ENCODE results near the gene CNNM4.
"Not testable (repeated sequence)": the region's sequence is repeated elsewhere in the genome, so short reads cannot be mapped to it uniquely, and the experiment has no call there.

Gene CNNM4

DNA sequence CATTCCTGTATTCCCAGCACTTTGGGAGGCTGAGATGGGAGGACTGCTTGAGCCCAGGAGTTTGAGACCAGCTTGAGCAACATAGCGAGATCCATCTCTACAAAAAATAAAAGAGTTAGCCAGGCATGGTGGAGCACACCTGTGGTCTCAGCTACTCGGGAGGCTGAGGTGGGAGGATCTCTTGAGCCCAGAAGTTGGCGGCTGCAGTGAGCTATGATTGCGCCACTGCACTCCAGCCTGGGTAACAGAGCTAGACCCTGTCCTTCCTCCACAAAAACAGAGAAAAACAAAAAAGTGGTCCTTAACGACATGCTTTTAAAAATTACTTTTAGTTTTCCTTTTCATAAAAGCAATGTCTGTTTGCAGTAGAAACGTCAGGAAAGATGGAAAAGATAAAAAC, 35.8 kb downstream of the CNNM4 start:
- not testable (repeated sequence) for DNase-seq

DNA sequence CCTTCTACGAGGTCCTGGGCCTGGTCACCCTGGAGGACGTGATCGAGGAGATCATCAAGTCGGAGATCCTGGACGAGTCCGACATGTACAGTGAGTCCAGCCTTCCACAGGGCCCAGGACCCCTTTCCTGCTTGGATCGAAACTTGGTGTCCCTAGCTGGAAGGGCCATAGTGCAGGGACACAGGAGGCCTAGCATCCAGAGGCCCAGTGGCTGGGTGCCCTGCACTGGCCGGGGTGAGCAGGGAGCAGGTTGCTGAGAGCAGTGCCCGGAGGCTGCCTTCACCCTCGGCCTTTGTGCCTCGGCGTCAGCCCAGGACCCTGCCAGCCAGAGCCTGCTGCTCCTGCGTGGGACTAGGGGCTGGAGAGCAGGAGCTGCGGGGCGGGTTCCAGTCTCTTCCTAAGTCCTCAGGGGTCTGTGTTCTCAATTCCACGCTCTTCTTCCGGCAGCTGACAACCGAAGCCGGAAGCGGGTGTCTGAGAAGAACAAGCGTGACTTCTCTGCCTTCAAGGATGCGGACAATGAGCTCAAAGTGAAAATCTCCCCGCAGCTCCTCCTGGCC, 36.4 kb downstream of the CNNM4 start:
- no peak for DNase-seq

DNA sequence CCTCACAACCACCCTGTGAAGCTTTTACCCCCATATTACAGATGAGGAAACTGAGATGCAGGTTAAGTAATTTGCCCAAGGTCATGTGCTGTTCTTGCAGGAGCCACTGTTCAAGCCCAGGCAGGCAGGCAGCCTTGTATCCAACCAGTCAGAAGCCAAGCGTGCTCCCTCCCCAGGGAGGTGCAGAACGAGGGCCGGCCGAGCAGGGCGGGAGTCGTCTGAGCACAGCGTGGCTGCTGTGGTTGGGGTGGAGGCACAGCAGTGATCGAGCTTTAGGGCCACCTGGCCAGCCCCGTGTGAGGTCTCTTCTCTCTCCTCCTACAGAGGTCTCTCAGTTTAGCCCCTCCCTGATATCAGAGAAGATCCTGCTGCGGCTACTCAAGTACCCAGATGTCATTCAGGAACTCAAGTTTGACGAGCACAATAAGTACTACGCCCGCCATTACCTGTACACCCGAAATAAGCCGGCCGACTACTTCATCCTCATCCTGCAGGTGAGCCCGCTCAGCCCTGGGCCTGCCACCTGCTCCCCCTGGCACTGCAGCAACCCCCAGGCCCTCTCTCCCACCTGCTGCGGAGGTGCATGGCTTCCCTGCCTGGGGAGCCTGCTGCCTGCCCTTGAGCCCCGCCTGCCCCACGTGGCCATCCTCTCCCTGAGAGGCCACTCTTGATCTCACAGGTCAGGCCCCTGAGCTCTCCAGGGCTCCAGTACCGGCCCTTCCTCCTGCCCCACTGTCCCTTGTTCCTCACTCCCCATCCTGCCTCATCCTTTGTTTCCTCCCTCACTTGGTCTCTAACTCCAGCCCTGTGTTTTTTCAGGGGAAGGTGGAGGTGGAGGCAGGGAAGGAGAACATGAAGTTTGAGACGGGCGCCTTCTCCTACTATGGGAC, 38.3 kb downstream of the CNNM4 start:
- DNase-seq, result no peak

DNA sequence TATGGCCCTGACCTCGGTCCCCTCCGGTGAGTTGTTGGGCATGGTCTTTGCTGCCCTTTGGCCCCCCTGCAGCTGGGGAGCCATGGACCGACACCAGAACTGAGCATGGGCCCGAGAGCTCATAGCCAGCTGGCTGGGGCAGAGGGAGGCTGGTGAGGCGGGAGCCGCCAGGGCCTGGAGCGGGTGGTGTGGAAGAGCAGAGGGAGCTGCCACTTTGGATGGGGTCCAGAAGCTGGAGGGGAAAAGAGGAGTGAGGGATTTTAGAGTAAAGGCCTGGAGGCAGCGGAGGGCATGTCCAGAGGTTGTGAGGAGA, 38.9 kb downstream of the CNNM4 start:
- DNase-seq, result no peak

DNA sequence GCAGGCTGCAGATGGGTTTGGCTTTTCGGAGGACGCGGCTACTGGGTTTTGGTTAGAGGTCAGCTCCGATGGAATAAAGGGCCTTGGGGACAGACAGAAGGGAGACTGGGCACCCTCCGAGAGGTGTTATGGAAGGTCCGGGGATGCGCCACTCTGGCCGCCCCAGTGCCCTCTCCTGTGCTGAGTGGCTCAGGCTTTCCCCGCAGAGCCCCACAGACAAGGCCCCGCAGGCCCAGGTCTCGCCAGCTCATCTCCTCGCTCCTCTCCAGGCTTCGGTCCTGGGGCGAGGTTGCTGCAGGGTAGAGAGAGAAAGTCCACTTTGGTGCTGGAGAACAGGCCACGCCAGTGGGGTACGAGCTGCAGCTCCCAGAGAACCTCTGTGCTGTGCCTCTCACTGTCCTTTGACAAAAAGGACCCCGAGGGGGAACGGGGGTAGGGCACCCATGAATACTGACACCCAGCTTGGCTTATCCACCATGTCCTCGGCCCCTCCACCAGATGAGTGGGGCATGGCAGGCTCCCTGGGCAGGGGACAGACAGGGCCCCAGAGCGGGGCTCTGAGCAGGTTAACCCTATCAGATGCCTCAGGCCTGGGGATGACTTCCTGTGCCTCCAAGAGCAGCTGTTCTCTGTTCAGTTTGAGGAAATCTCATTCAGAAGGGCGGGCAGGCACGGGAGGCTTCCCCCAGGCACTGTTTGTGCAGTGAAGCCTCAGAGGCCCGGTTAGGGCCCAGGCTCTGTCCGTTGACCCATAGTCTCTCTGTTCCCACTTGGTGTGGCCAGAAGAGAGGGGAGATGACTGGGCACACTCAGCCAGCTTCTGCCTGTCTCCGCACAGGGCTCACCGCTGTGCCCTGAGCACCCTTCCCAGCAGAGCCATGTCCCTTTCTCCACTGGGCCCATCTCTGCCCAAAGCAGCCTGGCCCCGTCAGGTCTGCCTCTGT, 39.6 kb downstream of the CNNM4 start:
- DNase-seq, result no peak

DNA sequence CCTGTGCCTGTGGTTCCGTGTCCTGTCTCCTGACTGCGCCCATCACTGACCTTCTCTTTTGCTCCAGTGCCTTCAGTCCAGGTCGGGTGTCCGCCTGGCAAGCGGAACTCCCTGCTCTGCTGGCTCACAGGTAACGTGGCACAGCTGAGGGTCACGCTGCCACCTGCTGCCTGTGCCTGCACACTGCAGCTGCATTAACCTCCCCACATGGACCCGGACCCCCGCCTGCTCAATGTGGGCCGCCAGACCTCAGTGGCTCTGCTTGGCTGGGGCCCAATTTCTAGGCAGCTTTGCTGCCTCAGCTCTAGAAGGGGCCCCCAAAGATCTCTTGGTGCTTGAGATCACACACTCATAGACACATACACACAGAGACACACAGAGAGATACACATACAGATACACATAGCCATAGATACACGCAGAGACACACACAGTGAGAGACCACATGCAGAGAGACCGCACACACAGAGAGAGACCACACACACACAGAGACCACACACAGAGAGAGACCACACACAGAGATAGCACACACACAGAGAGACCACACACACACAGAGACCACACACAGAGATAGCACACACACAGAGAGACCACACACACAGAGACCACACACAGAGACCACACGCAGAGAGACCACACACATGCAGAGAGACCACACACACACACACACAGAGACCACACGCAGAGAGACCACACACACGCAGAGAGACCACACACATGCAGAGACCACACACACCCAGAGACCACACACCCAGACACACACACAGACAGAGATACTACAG, 40.5 kb downstream of the CNNM4 start:
- DNase-seq, result peak; percentile 76

DNA sequence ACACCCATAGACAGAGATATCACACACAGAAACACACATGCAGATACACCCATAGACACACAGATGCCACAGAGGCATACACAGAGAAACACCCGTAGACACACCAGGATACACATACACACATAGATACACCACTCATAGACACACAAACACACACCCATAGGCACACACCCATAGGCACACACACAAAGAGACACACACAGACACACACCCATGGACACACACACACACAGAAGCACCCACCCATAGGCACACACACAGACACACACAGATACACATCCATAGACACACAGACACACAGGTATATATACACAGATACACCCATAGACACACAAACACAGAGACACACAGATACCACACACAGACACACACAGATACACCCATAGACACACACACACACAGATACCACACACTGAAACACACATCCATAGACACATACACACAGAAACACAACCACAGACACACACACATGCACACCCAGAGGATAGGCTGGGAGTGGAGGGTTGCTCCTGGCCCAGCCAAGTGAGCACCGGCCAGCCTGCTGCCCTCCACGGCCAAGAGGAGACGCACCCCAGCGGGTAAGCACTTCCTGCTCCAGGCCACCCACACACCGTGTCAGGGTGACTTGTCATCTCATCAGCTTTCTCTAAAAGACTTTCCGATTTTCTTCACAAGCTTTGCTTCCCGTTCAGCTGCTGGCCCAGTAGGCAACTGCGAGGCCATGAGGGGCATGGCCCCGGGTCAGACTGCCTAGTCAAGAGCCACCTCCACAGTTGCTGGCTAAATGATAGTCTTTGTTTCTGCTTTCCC, 41.3 kb downstream of the CNNM4 start:
- DNase-seq, result peak; percentile 57

DNA sequence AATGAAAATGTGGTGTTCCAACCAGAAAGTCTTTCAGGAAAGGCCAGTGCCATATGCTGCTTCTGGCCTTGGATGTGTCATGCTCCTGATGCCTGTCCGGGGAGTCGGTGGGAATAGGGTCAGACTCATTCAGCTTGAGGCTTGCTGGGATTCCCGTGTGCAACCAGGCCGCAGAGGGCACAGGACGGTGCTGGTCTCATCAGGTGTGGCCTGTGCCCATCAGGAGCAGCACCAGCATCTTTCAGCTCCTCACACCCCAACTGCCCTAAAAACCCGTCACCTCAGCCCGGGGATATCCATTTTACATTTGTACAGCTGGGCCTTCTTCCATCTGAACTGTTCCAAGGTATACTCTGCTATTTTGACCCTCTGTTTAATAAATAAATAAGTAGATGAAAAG, 42.0 kb downstream of the CNNM4 start:
- no peak for DNase-seq

DNA sequence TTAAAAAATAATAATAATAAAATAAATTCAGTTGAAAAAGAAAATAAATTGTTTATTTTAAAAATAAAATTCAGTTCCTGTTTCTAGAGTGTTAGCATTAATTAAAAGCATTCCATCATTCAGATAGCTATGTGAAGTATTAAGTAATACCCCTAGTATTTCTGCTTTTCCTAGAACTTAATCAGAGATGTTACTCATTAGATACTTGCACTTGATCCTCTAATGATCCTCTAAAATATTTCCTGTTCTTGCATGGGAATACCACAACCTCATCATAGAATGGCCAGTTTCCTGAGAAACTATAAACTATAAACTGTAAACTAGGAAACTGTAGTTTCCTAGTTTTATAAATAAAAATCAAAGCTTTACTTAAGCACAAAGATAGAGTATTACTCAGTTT, 44.3 kb downstream of the CNNM4 start:
- no peak for DNase-seq

DNA sequence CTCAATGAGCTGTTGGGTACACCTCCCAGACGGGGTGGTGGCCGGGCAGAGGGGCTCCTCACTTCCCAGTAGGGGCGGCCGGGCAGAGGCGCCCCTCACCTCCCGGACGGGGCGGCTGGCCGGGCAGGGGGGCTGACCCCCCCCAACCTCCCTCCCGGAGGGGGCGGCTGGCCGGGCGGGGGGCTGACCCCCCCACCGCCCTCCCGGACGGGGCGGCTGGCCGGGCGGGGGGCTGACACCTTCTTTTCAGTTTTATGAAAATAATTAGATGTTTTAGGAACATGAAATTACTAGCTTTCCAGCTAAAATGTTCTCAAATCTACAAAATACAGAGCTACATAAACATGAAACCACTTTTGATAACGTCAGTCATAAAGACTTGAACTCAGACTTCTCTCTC, 45.2 kb downstream of the CNNM4 start:
- not testable (repeated sequence) for DNase-seq

DNA sequence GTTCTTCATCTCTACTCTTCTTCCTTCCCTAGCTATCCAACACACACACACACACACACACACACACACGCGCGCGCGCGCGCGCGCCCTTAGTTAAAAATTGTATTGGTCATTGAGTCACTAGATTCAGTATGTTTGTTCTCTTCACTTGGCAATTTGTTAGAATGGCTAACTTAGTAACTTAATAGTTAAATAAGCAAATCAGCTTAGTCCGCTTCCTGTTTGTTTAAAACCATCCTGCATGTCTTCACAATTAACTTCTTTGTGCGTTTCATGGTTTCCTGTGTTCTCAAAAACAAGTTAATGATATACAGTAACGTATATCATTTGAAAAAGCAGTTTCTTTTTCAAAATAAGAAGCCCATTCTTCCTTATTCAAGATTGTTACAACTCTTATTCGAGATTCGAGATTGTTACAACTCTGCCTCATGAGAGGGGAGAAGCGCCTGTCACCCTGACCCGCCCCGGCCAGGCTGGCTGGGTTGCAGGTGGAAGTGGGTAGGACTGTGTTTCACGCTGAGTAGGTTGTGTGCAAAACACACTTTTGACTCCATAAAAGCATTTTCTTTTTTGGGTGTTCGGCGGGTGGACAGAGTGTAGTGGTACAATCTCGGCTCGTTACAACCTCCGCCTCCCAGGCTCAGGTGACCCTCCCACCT, 45.9 kb downstream of the CNNM4 start:
- peak; percentile 14 for DNase-seq

DNA sequence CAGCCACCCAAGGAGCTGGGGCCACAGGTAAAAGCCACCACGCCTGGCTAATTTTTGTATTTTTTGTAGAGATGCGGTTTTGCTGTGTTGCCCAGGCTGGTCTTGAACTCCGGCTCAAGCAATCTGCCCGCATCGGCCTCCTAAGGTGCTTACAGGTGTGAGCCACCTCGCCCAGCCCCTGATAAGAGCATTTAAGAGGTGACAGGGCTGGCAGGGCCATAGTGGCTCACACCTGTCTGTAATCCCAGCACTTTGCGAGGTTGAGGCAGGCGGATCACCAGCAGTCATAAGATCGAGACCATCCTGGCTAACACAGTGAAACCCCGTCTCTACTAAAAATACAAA, 46.4 kb downstream of the CNNM4 start:
- no peak for DNase-seq

DNA sequence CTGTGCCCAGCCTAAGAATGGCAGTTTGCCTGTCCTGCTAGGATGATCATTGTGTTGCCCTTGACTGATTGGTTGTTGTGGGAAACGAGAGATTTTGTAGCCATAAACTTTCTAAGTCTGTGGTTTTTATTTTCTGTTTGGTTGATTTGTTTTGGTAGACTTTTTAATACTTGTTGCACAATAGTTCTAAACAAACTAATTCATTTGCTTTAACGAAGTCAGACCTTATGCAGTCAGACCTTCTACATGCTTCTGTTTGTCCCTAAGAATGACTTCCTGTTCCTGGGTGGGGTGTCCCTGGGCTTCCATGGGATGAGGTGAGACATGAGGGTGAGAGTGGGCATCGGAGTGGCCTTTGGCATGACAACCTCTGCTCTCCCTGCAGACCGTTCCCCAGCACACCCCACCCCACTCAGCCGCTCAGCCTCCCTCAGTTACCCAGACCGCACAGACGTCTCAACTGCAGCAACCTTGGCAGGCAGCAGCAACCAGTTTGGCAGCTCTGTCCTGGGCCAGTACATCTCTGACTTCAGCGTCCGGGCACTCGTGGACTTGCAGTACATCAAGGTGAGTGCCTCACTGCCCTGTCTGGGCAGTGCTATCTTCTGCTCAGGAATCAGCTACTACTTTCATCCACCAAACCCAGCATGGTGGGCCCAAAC, 47.6 kb downstream of the CNNM4 start:
- DNase-seq, result no peak

DNA sequence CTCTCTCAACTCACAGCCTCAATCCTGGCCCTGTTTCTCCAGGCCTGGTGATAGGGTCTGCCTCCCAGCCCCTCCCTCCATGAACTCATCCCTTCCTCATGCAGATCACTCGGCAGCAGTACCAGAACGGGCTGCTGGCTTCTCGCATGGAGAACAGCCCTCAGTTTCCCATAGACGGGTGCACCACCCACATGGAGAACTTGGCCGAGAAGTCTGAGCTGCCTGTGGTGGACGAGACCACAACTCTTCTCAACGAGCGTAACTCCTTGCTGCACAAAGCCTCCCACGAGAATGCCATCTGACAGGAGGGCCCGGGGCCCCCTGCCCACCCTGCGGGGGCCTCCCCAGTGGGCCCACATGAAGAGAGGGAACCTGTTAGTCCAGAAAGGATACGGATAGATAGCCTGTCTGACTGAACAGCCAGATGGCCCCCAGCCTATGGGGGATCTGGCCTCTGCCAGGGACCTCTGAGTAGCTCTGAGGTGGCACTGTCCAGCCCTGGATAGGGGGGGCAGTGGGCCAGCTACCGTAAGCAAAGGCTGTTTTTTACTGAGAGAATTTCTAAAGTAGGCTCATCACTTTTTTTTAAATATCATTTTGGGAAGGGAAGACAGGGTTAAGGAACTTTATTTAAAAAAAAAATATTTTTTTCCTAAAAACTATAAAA, 48.6 kb downstream of the CNNM4 start:
- no peak for DNase-seq

DNA sequence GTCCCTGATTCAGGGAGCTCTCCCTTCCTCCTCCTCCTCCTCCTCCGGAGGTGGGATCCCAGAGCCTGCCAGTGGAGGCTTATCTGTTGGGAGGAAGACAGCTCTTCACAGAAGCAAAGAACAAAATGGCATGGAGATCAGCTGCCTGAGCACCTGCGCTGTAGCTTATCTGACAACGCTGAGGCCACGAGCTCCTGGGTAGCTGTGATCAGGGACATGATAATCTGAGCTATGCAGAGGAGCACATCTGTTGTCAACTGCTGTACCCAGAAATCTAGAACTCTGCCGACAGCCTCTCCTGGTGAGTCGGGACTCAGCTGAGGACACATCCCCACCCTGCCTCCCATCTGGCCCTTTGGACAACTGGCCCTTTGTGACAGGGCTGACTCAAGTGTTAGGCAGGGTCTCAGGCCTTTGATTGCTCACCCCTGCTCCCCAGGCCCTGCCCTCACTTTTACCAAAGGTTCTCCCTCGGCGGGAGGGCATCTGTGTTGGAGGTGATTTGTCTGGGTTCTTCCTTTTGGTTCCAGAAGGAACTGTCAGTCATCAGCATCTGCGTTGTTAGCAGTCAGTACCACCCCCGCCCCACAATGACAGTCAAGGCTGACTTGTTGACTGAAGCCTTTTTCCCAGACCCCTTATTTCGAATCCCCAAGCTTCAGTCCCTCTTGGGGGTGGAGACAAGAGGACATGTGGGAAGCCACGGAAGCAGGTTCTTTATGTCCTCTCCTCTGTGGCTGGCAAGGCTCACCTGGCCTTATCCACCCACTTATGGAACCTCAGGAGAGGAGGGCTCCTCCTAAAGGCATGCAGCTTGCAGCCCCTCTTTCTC, 49.5 kb downstream of the CNNM4 start:
- DNase-seq, result no peak

DNA sequence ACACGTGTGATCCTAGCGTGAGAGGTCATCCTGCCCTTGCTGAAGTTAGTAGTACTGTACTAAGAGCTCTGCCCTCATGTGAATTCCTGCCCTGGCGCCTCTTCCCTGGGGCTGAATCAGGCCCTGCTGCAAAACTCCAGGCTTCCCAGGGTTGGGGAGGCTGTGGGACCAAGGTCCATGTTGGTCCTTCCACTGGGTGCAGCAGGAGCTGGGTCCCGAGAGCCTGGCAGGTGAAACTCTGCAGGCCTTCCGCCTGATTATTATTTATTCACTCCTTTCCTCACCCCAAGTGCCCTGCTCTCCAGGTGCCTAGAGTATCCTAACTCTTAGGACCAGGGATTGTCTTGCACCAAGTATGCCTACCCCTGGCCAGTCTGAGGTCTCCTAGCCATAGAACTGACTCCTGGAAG, 50.1 kb downstream of the CNNM4 start:
- DNase-seq, result no peak

DNA sequence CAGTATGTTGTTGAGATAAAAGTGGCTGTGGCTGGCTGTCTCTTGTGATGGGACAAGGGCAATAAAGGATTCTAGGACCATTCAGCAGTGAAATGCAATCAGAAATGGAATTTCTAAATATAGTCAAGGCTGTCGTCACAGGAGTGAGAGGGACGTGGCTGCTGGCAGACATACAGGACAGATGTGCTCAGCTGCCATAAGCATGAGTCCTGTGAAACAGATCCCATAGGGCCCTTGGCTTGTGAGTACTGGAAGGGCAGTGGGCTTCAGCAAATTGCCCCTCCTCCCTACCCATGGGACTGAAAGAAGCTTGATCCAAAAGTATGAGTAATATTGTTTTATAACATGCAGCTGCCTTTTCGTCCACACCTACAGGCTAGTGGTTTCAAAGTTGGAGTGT, 51.2 kb downstream of the CNNM4 start:
- DNase-seq, result no peak

DNA sequence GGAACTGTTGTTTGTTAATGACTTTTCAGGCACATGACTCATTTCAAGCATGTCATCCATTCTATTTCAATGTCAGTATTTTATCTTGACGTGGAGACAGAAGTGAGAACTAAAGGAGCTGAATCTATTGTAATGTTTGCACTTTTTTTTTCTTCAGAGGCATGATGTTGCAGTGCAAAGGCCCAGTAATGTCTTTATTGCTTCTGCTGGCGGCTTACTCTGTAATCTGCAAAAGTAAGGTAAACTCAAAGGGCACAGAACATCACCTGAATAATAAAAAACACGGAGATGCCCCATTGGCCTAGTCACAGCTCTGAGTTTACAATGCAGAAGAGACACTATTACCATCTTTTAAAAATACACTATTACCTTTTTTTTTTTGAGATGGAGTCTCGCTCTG, 53.0 kb downstream of the CNNM4 start:
- no peak for DNase-seq

DNA sequence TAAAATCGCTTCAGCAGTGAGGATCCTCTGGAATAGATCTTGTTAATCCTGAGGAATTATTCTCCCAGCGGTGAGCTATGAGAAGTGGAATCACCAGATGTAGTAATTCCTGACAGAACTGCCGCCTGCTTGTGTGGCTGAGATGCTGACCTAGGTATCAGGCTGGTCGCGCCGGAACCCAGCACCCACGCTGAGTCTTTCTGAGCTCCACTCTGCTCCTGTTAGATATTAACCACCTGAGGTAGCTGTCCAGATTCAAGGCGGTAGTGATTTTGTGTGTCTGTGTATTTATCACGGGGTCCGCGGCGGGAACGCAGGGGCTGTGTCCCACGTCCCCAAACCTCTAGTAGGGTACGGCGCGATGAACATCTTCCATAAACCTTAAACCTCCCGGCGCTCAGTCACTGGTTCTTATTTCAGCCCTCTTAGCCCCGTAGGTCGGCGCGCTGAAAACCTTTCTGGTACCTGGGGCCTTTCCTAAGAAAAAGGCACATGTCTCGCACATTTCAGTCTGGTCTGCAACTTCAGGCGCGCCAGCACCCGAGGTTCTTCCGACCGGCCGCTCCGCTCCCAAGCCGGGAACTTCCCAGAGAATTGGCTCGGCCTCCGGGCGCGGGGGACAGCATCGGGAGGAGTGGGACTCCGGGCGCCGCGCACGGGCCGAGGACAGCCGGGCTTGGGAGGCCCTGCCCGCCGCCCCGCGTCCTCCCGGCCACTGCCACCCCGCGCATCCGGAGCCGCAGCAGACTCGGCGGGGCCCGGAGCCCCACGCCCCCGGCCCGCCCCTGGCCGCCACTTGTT, 54.8 kb downstream of the CNNM4 start:
- DNase-seq, result peak; percentile 14
